Lower leg skin (tissue), 3 donors: Measurements from ENCODE around the gene POLR2H.

ENCODE experiments used
- POLR2A ChIP-seq, 2 donors: fragments of 450-650 bp; IDR thresholded peaks; one replicate each; pipeline ENCODE4 v1.6.1; 2016 to 2017; ENCODE audit warnings: antibody characterized with exemption in 2 of 2, mild to moderate bottlenecking in 1 of 2, moderate library complexity in 1 of 2
- TF ChIP-seq, protein P1 (sequence below), 3 donors: fragments of 450-650 bp; IDR thresholded peaks; one replicate each; pipeline ENCODE4 v1.5.1; 2016; ENCODE audit warnings: antibody characterized with exemption in 3 of 3, mild to moderate bottlenecking in 3 of 3, moderate library complexity in 2 of 3

DNA sequence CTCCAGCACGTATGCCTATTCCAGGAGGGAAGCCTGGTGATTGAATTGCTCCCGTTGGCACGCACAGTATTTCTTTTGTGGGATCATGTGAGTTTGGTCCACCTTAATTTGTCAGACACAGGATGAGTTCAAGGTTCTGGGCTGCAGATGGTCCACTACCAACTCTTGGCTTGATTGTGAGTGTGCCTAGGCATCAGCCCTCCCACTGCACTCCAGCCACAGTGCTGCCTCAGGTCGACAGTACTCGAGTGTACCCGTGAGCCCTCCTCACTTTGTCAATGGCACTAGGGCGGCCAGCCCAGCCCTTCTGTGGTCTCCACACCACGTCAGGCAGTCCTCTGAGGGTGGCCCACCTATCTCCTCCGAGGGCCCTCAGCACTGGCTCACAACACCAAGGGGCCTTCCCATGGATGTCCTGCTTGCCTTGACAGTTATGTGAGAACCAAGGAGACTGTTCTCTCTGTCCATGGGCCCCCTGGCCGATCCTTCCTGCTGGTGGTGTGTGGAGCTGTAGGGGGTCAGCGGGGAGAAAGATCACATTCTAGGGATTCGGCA lies 48.5 kb downstream of the POLR2H start:
- no peak for TF ChIP-seq POLR2A (IDR thresholded peaks at IDR 0.05)
- TF ChIP-seq, protein P1, sequence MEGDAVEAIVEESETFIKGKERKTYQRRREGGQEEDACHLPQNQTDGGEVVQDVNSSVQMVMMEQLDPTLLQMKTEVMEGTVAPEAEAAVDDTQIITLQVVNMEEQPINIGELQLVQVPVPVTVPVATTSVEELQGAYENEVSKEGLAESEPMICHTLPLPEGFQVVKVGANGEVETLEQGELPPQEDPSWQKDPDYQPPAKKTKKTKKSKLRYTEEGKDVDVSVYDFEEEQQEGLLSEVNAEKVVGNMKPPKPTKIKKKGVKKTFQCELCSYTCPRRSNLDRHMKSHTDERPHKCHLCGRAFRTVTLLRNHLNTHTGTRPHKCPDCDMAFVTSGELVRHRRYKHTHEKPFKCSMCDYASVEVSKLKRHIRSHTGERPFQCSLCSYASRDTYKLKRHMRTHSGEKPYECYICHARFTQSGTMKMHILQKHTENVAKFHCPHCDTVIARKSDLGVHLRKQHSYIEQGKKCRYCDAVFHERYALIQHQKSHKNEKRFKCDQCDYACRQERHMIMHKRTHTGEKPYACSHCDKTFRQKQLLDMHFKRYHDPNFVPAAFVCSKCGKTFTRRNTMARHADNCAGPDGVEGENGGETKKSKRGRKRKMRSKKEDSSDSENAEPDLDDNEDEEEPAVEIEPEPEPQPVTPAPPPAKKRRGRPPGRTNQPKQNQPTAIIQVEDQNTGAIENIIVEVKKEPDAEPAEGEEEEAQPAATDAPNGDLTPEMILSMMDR (IDR thresholded peaks at IDR 0.05), result no peak
